ENCODE results near the gene COL9A2. TPM values are rescaled to one million over a fixed set of nuclear protein-coding genes. Genes with fewer than 3 reads are reported as not detected.
"Not testable (repeated sequence)": the region's sequence is repeated elsewhere in the genome, so short reads cannot be mapped to it uniquely, and the experiment has no call there.

COL9A2 gene
- total RNA-seq, 1 experiment from 2014 or later, result 3.0 TPM

DNA sequence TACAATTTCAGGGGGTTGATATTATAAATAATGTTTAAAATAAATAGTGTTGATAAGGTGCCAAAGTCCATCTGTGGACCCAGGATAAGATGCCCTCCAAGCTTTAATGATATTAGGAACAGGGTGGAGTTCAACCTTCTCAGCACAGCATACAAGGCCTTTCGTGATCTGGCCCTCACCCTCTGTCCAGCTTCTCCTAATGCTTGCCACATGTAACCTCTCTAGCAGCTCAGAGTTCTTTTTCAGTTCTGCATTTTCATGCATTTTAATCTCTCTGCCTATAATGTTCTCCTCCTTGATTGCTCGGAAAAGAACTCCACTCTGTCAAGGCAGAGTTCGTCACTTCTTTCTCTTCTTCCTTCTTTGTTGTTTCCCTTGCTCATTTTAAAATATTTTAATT, 35.0 kb upstream of the COL9A2 start:
- Mint-ChIP-seq H3K27ac (ENCODE audit: unreplicated experiment) (no peak overlapping the region), H3K4me1 (ENCODE audit: low read depth, unreplicated experiment) (no peaks in the 10 kb centered on the region), H3K27me3 (ENCODE audit: unreplicated experiment) (peaks cover 8% of the 10 kb centered on the region), H3K4me3 (ENCODE audit: low read depth, unreplicated experiment) (no peak overlapping the region), H3K9me3 (ENCODE audit: low read depth, unreplicated experiment) (peaks cover 2% of the 10 kb centered on the region), H3K36me3 (ENCODE audit: insufficient read depth, unreplicated experiment) (no peaks in the 10 kb centered on the region)
- CTCF ChIA-PET, result no interaction called here
- no peak for DNase-seq
- TF ChIP-seq, protein P1, sequence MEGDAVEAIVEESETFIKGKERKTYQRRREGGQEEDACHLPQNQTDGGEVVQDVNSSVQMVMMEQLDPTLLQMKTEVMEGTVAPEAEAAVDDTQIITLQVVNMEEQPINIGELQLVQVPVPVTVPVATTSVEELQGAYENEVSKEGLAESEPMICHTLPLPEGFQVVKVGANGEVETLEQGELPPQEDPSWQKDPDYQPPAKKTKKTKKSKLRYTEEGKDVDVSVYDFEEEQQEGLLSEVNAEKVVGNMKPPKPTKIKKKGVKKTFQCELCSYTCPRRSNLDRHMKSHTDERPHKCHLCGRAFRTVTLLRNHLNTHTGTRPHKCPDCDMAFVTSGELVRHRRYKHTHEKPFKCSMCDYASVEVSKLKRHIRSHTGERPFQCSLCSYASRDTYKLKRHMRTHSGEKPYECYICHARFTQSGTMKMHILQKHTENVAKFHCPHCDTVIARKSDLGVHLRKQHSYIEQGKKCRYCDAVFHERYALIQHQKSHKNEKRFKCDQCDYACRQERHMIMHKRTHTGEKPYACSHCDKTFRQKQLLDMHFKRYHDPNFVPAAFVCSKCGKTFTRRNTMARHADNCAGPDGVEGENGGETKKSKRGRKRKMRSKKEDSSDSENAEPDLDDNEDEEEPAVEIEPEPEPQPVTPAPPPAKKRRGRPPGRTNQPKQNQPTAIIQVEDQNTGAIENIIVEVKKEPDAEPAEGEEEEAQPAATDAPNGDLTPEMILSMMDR (IDR thresholded peaks at IDR 0.05; ENCODE audit: unreplicated experiment), result no peak
- intact Hi-C loops (cut with micrococcal nuclease; ENCODE audit: unreplicated experiment), result no loop called here
- BruUV-seq (replicated peaks), result no TSS peak

DNA sequence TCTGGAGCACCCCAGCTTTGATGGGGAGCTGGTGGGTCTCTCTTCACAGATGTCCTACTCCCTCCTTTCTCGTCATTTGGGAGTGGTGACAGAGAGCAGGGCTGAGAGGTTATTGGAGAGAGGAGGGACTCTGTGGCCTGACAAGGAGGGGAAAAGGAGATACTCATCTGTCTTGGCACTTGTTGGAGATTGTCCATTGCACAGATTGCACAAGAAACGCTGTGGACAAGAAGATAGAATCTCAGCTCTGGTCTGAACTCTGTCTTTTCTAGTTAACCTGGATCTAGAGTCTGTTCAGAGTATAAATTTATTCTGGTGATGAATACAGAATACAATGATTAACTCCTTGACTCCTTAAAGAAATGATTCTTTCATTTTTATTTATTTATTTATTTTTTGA, 34.0 kb upstream of the COL9A2 start:
- Mint-ChIP-seq H3K4me1 (ENCODE audit: low read depth, unreplicated experiment) (no peaks in the 10 kb centered on the region), H3K4me3 (ENCODE audit: low read depth, unreplicated experiment) (no peak overlapping the region), H3K9me3 (ENCODE audit: low read depth, unreplicated experiment) (no peaks in the 10 kb centered on the region), H3K36me3 (ENCODE audit: insufficient read depth, unreplicated experiment) (no peaks in the 10 kb centered on the region), H3K27me3 (ENCODE audit: unreplicated experiment) (peaks cover 8% of the 10 kb centered on the region), H3K27ac (ENCODE audit: unreplicated experiment) (no peak overlapping the region)
- intact Hi-C loops (cut with micrococcal nuclease; ENCODE audit: unreplicated experiment), result no loop called here
- BruUV-seq (replicated peaks), result no TSS peak
- TF ChIP-seq, protein P1 (IDR thresholded peaks at IDR 0.05; ENCODE audit: unreplicated experiment), result no peak
- CTCF ChIA-PET, result no interaction called here
- no peak for DNase-seq

DNA sequence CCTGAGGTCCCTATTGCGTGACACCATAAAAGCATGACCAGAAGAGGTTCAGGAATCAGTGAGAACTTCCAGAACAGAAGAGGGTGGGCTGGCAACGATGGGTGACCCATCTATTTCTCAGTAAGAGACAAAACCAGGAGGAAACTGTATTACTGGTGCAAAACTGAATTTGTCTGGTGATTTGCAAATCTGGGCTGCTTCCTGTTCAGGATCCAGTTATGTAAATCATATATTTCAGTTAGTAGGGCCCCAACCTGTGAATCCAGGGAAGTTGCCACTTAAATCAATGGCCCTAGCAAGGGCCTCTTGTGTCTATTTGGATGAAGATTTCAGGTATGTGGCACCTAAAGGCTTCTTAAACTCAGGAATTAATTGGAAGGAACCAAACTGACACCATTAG, 33.3 kb upstream of the COL9A2 start:
- CTCF ChIA-PET, result no interaction called here
- Mint-ChIP-seq H3K27ac (ENCODE audit: unreplicated experiment) (no peak overlapping the region), H3K4me3 (ENCODE audit: low read depth, unreplicated experiment) (no peak overlapping the region), H3K4me1 (ENCODE audit: low read depth, unreplicated experiment) (no peaks in the 10 kb centered on the region), H3K36me3 (ENCODE audit: insufficient read depth, unreplicated experiment) (no peaks in the 10 kb centered on the region), H3K27me3 (ENCODE audit: unreplicated experiment) (peaks cover 8% of the 10 kb centered on the region), H3K9me3 (ENCODE audit: low read depth, unreplicated experiment) (no peaks in the 10 kb centered on the region)
- TF ChIP-seq, protein P1 (IDR thresholded peaks at IDR 0.05; ENCODE audit: unreplicated experiment), result no peak
- BruUV-seq (replicated peaks), result no TSS peak
- intact Hi-C loops (cut with micrococcal nuclease; ENCODE audit: unreplicated experiment), result no loop called here
- DNase-seq, result no peak

DNA sequence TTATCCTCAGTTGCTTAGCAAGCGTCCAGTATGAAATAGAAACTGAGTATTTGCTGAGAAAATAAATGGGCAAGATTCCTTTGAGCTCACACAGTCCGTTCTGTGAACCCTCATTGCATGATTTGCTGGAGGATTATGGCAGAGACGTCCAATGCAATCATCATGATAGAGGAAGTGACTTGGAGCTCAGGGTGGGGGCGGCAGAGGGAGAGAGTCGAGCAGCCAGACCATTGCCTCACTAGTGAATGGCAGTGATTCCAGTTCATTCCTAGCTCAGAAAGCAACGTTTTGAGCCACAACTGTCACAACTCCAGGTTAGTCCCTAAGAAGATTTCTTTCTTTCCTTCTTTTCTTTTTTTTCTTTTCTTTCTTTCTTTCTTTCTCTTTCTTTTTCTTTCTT, 27.5 kb upstream of the COL9A2 start:
- BruUV-seq (replicated peaks), result no TSS peak
- Mint-ChIP-seq H3K36me3 (ENCODE audit: insufficient read depth, unreplicated experiment) (no peaks in the 10 kb centered on the region), H3K27me3 (ENCODE audit: unreplicated experiment) (peaks cover 37% of the 10 kb centered on the region), H3K4me1 (ENCODE audit: low read depth, unreplicated experiment) (peaks cover 16% of the 10 kb centered on the region), H3K4me3 (ENCODE audit: low read depth, unreplicated experiment) (no peak overlapping the region), H3K27ac (ENCODE audit: unreplicated experiment) (no peak overlapping the region), H3K9me3 (ENCODE audit: low read depth, unreplicated experiment) (no peaks in the 10 kb centered on the region)
- CTCF ChIA-PET, result interaction anchor here (0.6 to 1.2 kb wide), 4 partner anchors 27 to 204 kb away, joined by 3 to 5 read pairs (median 4); no protein-coding TSS in a partner anchor
- TF ChIP-seq, protein P1 (IDR thresholded peaks at IDR 0.05; ENCODE audit: unreplicated experiment), result no peak
- DNase-seq, result peak; percentile 13
- intact Hi-C loops (cut with micrococcal nuclease; ENCODE audit: unreplicated experiment), result no loop called here

DNA sequence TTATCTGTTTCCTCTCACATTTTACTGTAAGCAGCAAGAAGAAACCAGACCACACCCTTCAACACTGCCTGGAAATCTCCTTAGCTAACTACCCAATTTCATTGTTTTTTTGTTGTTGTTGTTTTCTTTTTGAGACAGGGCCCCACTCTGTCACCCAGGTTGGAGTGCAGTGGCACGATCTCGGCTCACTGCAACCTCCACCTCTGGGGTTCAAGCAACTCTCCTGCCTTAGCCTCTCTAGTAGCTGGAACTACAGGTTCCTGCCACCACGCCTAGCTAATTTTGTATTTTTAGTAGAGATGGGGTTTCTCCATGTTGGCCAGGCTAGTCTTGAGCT, 25.3 kb upstream of the COL9A2 start:
- intact Hi-C loops (cut with micrococcal nuclease; ENCODE audit: unreplicated experiment); H3K27ac Mint-ChIP-seq (ENCODE audit: unreplicated experiment); H3K9me3 Mint-ChIP-seq (ENCODE audit: low read depth, unreplicated experiment); DNase-seq; CTCF ChIA-PET; H3K4me3 Mint-ChIP-seq (ENCODE audit: low read depth, unreplicated experiment); BruUV-seq (replicated peaks); H3K36me3 Mint-ChIP-seq (ENCODE audit: insufficient read depth, unreplicated experiment): not testable (repeated sequence)
- peaks cover 41% of the 10 kb centered on the region for H3K27me3 Mint-ChIP-seq (ENCODE audit: unreplicated experiment)
- peaks cover 25% of the 10 kb centered on the region for H3K4me1 Mint-ChIP-seq (ENCODE audit: low read depth, unreplicated experiment)
